ENCODE results near the gene ARID1B. TPM values are rescaled to one million over a fixed set of nuclear protein-coding genes. Genes with fewer than 3 reads are reported as not detected.

ARID1B gene
- total RNA-seq, 4 donors from 2014 or later, result 70.5 to 135 (median 78.2) TPM

DNA sequence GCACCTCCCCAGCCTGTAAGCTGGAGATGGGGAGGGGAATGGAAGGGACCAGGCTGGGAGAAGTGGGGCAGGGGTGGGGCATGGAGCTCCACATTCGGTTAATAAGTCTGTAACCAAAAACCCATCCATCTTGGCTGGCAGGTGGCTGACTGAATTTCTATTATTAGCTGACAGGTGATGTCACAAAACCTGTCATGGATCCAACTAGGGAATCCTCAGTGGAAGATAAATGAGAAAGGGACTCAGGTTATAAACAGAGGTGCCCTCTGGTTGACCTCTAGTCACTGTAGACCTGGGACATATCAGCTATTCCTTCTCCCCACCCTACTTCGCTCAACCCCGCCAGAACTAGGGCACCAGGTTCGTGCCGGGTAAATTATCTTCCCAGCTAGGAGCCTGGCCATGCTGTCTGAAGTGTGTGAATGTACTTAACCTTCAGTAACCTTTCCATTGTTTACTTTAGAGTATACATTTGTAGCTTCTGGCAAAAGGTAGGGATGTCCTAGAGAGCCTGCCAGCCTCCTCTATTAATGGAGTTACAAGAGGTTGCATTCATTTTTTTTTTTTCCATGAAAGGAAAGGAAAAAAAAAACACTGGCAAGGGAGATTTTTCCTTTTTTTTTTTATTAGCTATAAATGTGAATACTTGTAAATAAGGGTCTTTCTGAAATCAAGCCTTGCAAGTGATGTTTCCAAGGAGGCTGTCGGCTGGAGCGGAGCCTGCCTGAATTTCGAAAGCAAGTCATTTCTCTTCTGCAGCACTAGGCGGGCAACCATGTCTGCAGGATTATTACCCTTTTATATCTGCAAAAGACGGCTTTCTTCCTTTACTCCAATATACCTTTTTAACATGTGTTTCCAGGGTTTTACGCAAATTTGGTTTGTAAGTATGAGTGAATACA is 410.3 kb downstream of the ARID1B start:
- no peak for DNase-seq (ENCODE audit: low spot score)
- TF ChIP-seq, protein P1, sequence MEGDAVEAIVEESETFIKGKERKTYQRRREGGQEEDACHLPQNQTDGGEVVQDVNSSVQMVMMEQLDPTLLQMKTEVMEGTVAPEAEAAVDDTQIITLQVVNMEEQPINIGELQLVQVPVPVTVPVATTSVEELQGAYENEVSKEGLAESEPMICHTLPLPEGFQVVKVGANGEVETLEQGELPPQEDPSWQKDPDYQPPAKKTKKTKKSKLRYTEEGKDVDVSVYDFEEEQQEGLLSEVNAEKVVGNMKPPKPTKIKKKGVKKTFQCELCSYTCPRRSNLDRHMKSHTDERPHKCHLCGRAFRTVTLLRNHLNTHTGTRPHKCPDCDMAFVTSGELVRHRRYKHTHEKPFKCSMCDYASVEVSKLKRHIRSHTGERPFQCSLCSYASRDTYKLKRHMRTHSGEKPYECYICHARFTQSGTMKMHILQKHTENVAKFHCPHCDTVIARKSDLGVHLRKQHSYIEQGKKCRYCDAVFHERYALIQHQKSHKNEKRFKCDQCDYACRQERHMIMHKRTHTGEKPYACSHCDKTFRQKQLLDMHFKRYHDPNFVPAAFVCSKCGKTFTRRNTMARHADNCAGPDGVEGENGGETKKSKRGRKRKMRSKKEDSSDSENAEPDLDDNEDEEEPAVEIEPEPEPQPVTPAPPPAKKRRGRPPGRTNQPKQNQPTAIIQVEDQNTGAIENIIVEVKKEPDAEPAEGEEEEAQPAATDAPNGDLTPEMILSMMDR (IDR thresholded peaks at IDR 0.05), result no peak
- no peak for ATAC-seq (ENCODE audit: low FRiP score)

DNA sequence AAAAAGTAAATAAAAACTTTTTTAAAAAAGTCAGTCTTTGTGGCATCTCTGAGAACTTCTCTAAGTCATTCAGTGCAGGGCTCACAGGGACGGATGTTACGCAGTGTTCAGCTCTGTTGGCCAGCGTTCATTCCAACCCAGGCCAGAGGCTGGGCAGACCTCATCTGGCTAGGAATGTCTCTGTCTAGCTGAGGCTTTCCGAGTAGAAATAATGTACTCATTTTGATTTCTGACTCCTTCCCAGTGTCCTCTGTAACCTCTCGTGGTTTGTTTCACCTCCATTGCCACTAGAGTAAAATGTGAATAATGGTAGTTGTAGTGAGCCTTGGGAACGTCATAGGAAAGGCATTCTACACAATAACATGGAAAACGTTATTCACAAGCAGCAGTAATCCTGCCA is 411.0 kb downstream of the ARID1B start:
- ATAC-seq (ENCODE audit: low FRiP score) (no peak), DNase-seq (ENCODE audit: low spot score) (no peak)
- TF ChIP-seq, protein P1 (IDR thresholded peaks at IDR 0.05), result no peak

DNA sequence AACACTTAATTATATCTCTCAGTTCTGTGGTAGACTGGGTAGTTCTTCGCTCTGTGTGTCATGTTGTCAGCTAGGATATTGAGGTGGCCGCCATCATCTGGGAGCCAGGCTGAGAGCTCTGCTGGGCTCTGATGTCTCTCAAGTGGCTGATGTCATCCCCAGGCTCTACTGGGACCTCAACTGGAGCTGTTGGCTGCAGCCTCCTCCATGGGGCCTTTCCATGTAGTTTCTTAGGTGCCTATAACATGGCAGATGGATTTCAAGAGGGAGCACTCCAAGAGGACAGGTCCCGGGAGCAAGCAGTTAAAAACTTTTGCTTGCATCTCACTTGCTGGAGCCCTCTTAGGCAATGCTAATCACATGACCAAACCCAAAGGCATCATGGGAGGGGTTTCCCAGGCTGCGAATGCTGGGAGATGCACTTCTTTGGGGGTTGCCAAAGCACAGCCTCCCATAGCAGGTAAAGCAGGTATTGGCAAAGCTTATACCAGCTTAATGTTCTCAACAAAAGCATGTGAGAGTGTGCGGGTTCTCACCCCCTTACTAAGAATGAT is 416.3 kb downstream of the ARID1B start:
- DNase-seq (ENCODE audit: low spot score) (no peak), ATAC-seq (ENCODE audit: low FRiP score) (no peak)
- TF ChIP-seq, protein P1 (IDR thresholded peaks at IDR 0.05), result no peak

DNA sequence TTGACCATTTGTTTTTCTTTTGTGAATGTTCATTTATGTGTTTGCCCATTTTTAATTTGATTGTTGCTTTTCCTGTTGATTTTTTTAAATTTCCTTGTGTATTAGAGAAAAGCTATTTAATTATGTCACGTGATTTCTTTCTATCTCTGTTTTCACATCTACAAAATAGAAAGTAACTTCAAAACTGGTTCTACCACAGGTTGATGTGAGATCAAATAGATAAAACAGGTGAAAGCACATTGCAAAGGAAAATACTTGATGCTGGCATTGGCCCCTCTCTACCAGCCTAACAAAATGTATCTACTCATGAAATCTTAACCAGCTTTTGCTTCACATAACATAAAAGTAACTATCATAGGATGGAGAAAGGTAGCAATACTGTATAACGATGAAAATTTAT is 416.9 kb downstream of the ARID1B start:
- no peak for DNase-seq (ENCODE audit: low spot score)
- ATAC-seq (ENCODE audit: low FRiP score), result no peak
- TF ChIP-seq, protein P1 (IDR thresholded peaks at IDR 0.05), result no peak

DNA sequence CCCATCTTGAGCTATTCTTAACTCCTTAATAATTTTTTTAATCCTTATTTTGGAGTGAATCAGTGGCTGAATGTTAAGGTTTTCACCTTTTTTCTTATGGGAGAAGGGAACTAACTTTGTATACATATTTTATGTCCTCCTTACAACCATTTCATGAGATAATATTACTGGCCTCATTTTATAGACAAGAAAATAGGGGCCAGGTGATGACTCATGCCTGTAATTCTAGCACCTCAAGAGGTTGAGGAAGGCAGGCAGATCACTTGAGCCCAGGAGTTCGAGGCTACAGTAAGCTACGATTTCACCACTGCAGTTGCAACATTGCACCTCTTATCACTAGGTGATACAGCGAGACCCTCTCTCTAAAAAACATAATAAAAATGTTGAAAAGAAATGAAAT is 417.5 kb downstream of the ARID1B start:
- ATAC-seq (ENCODE audit: low FRiP score) (no peak), DNase-seq (ENCODE audit: low spot score) (no peak)
- TF ChIP-seq, protein P1 (IDR thresholded peaks at IDR 0.05), result no peak

DNA sequence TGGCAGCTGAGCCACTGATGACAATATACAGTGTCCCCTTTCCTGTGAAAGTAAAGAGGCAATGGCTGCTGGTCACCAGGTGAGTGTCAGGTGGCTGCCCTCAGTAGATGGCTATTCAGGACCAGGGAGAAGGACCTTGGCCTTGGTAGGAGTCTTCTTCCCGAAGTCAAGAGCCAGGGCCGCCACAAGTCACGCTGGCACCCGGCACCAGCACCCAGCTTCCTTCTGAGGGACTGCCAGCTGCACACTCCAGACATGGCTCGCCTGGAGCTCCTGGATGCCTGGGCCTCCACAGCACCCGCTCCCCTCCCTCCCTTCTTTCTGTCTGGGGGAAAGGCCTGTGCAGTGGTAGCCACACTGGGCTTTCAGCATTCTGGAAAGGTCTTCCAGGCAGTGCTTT is 419.2 kb downstream of the ARID1B start:
- DNase-seq (ENCODE audit: low spot score), result no peak
- no peak for ATAC-seq (ENCODE audit: low FRiP score)
- TF ChIP-seq, protein P1 (IDR thresholded peaks at IDR 0.05), result no peak
